NB4 (cell line): Measurements from ENCODE around the gene ARHGAP18.
A peak's percentile ranks its signal among the peaks of the same experiment; 100 is the strongest.

Experiments used
- DNase-seq: peaks from one replicate; pipeline ENCODE4 v3.0.0; 2010; ENCODE audit warnings: low read depth
- H3K4me3 ChIP-seq: one replicate; pipeline ENCODE4 v1.5.1; 2011; ENCODE audit warnings: mild to moderate bottlenecking, low read depth, low read length, moderate library complexity
- CTCF ChIP-seq: IDR thresholded peaks from one replicate; pipeline ENCODE4 v1.5.1; 2012; ENCODE audit warnings: low read depth, low read length
- MAX ChIP-seq: IDR thresholded peaks from 2 replicates; pipeline ENCODE4 v1.6.1; 2011; ENCODE audit warnings: low read depth, low read length
- MYC ChIP-seq: IDR thresholded peaks from 2 replicates; pipeline ENCODE4 v1.6.1; 2011; ENCODE audit warnings: low read depth, low read length
- POLR2A ChIP-seq: IDR thresholded peaks from 2 replicates; pipeline ENCODE4 v1.6.1; 2011; ENCODE audit warnings: mild to moderate bottlenecking; ENCODE audit not compliant: insufficient read length; ENCODE audit errors: extremely low read depth

ARHGAP18 gene

GRCh38 chr6:129675669-129676472 is 34.1 kb downstream of the ARHGAP18 start:
- TF ChIP-seq CTCF (no peak), POLR2A (no peak), MYC (no peak), MAX (no peak)
- no peak overlapping the region for H3K4me3 ChIP-seq
- no peak for DNase-seq

GRCh38 chr6:129673748-129674147 is 36.2 kb downstream of the ARHGAP18 start:
- no peak overlapping the region for H3K4me3 ChIP-seq
- no peak for DNase-seq
- TF ChIP-seq POLR2A (no peak), MAX (no peak), CTCF (no peak), MYC (no peak)

GRCh38 chr6:129672881-129673631 is 36.9 kb downstream of the ARHGAP18 start:
- H3K4me3 ChIP-seq, result no peak overlapping the region
- TF ChIP-seq MYC (no peak), MAX (no peak), CTCF (no peak), POLR2A (no peak)
- peak; percentile 74 for DNase-seq

- TF ChIP-seq MAX (no peak), CTCF (no peak), MYC (no peak), POLR2A (no peak)
- H3K4me3 ChIP-seq, result no peak overlapping the region
- no peak for DNase-seq
These were observed 37.7 kb downstream of the ARHGAP18 start for GRCh38 chr6:129672341-129672682.

- peak; percentile 92 for DNase-seq
- TF ChIP-seq POLR2A (no peak), MYC (peak; percentile 73; the same call in 1 of the 2 replicates), CTCF (peak; percentile 52), MAX (peak; percentile 52; the same call in 1 of the 2 replicates)
- no peak overlapping the region for H3K4me3 ChIP-seq
These were observed 38.3 kb downstream of the ARHGAP18 start for GRCh38 chr6:129671442-129672340.
